IMR-90 (cell line): Measurements from ENCODE around the gene CHST10. TPM values are rescaled to one million over a fixed set of nuclear protein-coding genes. Genes with fewer than 3 reads are reported as not detected.

Experiments
- ATAC-seq: fragments of 200-7000 bp; cut with Tn5 transposase; 2 replicates; pipeline ENCODE4 v1.9.1; 2020; ENCODE audit warnings: low read depth, mild to moderate bottlenecking, moderate library complexity
- BruUV-seq: library from RNA; stranded (reverse); fragments of 400-500 nt; replicated peaks from 2 replicates; lab custom pipeline; 2021; lab: Mats Ljungman, UMichigan
- CTCF ChIA-PET: fragments of 300-600 bp; formaldehyde crosslinking; extraction: SDS; loops from one replicate; lab custom pipeline; 2021; ENCODE audit warnings: antibody characterized with exemption; lab: Yijun Ruan, JAX
- POLR2A ChIA-PET: fragments of 300-600 bp; sonication (Branson Sonifier 250); formaldehyde crosslinking; loops from one replicate; lab custom pipeline; 2022; ENCODE audit warnings: antibody characterized with exemption; ENCODE audit not compliant: unreplicated experiment; lab: Charles Lee
- DNase-seq: peaks from one replicate; pipeline ENCODE4 v3.0.0; 2013
- H2AFZ ChIP-seq: replicated peaks from 2 replicates; pipeline ENCODE3; 2013; ENCODE audit warnings: low read length, mild to moderate bottlenecking; ENCODE audit not compliant: poor library complexity
- H2AK5ac ChIP-seq: 2 replicates; pipeline ENCODE4 v1.6.1; 2013; ENCODE audit warnings: low read depth, low read length, inconsistent platforms
- H2AK9ac ChIP-seq: replicated peaks from 2 replicates; pipeline ENCODE3; 2013; ENCODE audit warnings: mild to moderate bottlenecking, low read depth, low read length, moderate library complexity; ENCODE audit not compliant: poor library complexity
- H2BK120ac ChIP-seq: 2 replicates; pipeline ENCODE4 v1.6.1; 2013; ENCODE audit warnings: low read depth, low read length, inconsistent platforms
- H2BK15ac ChIP-seq: 3 replicates; pipeline ENCODE4 v1.6.1; 2013; ENCODE audit warnings: low read depth, low read length, inconsistent platforms
- H2BK20ac ChIP-seq: 2 replicates; pipeline ENCODE4 v1.6.1; 2013; ENCODE audit warnings: low read depth, mild to moderate bottlenecking, inconsistent platforms, low read length, moderate library complexity
- H2BK5ac ChIP-seq: 2 replicates; pipeline ENCODE4 v1.6.1; 2013; ENCODE audit warnings: mild to moderate bottlenecking, low read depth, low read length, inconsistent platforms; ENCODE audit not compliant: poor library complexity, severe bottlenecking
- H3K14ac ChIP-seq: replicated peaks from 2 replicates; pipeline ENCODE4 v1.6.1; 2013; ENCODE audit warnings: low read depth, low read length, inconsistent platforms
- H3K18ac ChIP-seq: 2 replicates; pipeline ENCODE4 v1.6.1; 2013; ENCODE audit warnings: low read depth, low read length, control low read depth
- H3K23ac ChIP-seq: 2 replicates; pipeline ENCODE4 v1.6.1; 2013; ENCODE audit warnings: low read depth, low read length, inconsistent platforms
- H3K27ac ChIP-seq: 2 replicates; pipeline ENCODE4 v1.5.1; 2013; ENCODE audit warnings: mild to moderate bottlenecking, control low read depth, low read length; ENCODE audit not compliant: insufficient read depth
- H3K27me3 ChIP-seq: 2 replicates; pipeline ENCODE4 v1.6.1; 2013; ENCODE audit warnings: low read length; ENCODE audit not compliant: control insufficient read depth, insufficient read depth
- H3K36me3 ChIP-seq: 2 replicates; pipeline ENCODE4 v1.6.1; 2013; ENCODE audit warnings: low read length, mixed read lengths; ENCODE audit not compliant: control insufficient read depth, insufficient read depth
- H3K4ac ChIP-seq: 2 replicates; pipeline ENCODE4 v1.6.1; 2013; ENCODE audit warnings: low read depth, low read length, inconsistent platforms
- H3K4me1 ChIP-seq: 2 replicates; pipeline ENCODE4 v1.6.1; 2013; ENCODE audit warnings: low read length, mixed read lengths; ENCODE audit not compliant: control insufficient read depth, insufficient read depth
- H3K4me2 ChIP-seq: 2 replicates; pipeline ENCODE4 v1.6.1; 2013; ENCODE audit warnings: low read depth, mild to moderate bottlenecking, control low read depth, low read length, moderate library complexity
- H3K4me3 ChIP-seq: 2 replicates; pipeline ENCODE4 v1.5.1; 2013; ENCODE audit warnings: low read depth, mild to moderate bottlenecking, control low read depth, low read length, moderate library complexity; ENCODE audit not compliant: insufficient read depth
- H3K56ac ChIP-seq: 2 replicates; pipeline ENCODE4 v1.6.1; 2013; ENCODE audit warnings: low read length, inconsistent platforms; ENCODE audit not compliant: insufficient read depth; ENCODE audit errors: extremely low read depth
- H3K79me1 ChIP-seq, 2 experiments: 2 replicates each; pipeline ENCODE4 v1.6.1; 2013; ENCODE audit warnings: low read length in 2 of 2, inconsistent platforms in 1 of 2, low read depth in 1 of 2
- H3K9ac ChIP-seq: 2 replicates; pipeline ENCODE4 v1.6.1; 2013; ENCODE audit warnings: low read depth, low read length, control low read depth
- H3K9me1 ChIP-seq: 2 replicates; pipeline ENCODE4 v1.6.1; 2013; ENCODE audit warnings: low read length, inconsistent platforms; ENCODE audit not compliant: insufficient read depth
- H3K9me3 ChIP-seq: 2 replicates; pipeline ENCODE4 v1.6.1; 2013; ENCODE audit warnings: low read length; ENCODE audit not compliant: control insufficient read depth, insufficient read depth
- H4K20me1 ChIP-seq: 2 replicates; pipeline ENCODE4 v1.6.1; 2013; ENCODE audit warnings: low read length, inconsistent platforms; ENCODE audit not compliant: insufficient read depth
- H4K5ac ChIP-seq: 2 replicates; pipeline ENCODE4 v1.6.1; 2013; ENCODE audit warnings: mild to moderate bottlenecking, low read depth, low read length, control low read depth
- H4K8ac ChIP-seq, 2 experiments: 2 replicates each; pipeline ENCODE4 v1.6.1; 2013; ENCODE audit warnings: low read depth in 2 of 2, low read length in 2 of 2, control low read depth in 1 of 2, inconsistent platforms in 1 of 2
- H4K91ac ChIP-seq: 2 replicates; pipeline ENCODE4 v1.6.1; 2013; ENCODE audit warnings: low read depth, low read length, inconsistent platforms; ENCODE audit not compliant: insufficient read depth
- BHLHE40 ChIP-seq: fragments of 150-350 bp; IDR thresholded peaks from 2 replicates; pipeline ENCODE4 v1.6.1; 2016; ENCODE audit warnings: mild to moderate bottlenecking, low read depth, low read length
- CEBPB ChIP-seq: IDR thresholded peaks from 2 replicates; pipeline ENCODE4 v1.6.1; 2012; ENCODE audit warnings: low read depth, low read length, improper control_type of control experiment
- CHD1 ChIP-seq: IDR thresholded peaks from 2 replicates; pipeline ENCODE4 v1.6.1; 2012; ENCODE audit warnings: low read depth, low read length, improper control_type of control experiment
- MAFK ChIP-seq: IDR thresholded peaks from 2 replicates; pipeline ENCODE4 v1.6.1; 2012; ENCODE audit warnings: low read depth, low read length, improper control_type of control experiment
- MAZ ChIP-seq: IDR thresholded peaks from 2 replicates; pipeline ENCODE4 v1.6.1; 2012; ENCODE audit warnings: low read depth, mild to moderate bottlenecking, low read length, improper control_type of control experiment, moderate library complexity, borderline replicate concordance
- MXI1 ChIP-seq: IDR thresholded peaks from 2 replicates; pipeline ENCODE4 v1.6.1; 2012; ENCODE audit warnings: low read depth, mild to moderate bottlenecking, low read length, moderate library complexity, borderline replicate concordance
- NFE2L2 ChIP-seq: fragments of 150-350 bp; IDR thresholded peaks from 2 replicates; pipeline ENCODE4 v1.6.1; 2016; ENCODE audit warnings: low read depth, mild to moderate bottlenecking, low read length
- POLR2A ChIP-seq: IDR thresholded peaks from 2 replicates; pipeline ENCODE4 v1.6.1; 2012; ENCODE audit warnings: mild to moderate bottlenecking, low read depth, low read length
- RAD21 ChIP-seq: IDR thresholded peaks from 2 replicates; pipeline ENCODE4 v1.6.1; 2012; ENCODE audit warnings: low read length, improper control_type of control experiment
- RCOR1 ChIP-seq: IDR thresholded peaks from 2 replicates; pipeline ENCODE4 v1.6.1; 2012; ENCODE audit warnings: mild to moderate bottlenecking, low read length, improper control_type of control experiment; ENCODE audit not compliant: insufficient replicate concordance
- RFX5 ChIP-seq: IDR thresholded peaks from 2 replicates; pipeline ENCODE4 v1.8.0; 2012; ENCODE audit warnings: low read depth, mild to moderate bottlenecking, low read length, moderate library complexity
- SMC3 ChIP-seq: fragments of 150-350 bp; IDR thresholded peaks from 2 replicates; pipeline ENCODE4 v1.6.1; 2016; ENCODE audit warnings: low read depth, mild to moderate bottlenecking, antibody characterized with exemption, low read length, moderate library complexity
- WGBS, 2 experiments: methylation state at CpG; one replicate each; pipeline versions ENCODE4 v1.1.5 to v1.1.7; 2013; ENCODE audit warnings: missing lambda C conversion rate in 2 of 2; ENCODE audit not compliant: insufficient read length in 1 of 2; ENCODE audit errors: extremely low coverage in 2 of 2; 5-methylcytosine and 5-hydroxymethylcytosine counted together
- dilution Hi-C: fragments of 300-500 bp; cut with HindIII; formaldehyde crosslinking; loops from one replicate; pipeline ENCODE4 v1.14.3; 2018; ENCODE audit warnings: low sequenced_read_pairs; ENCODE audit not compliant: unreplicated experiment
- in situ Hi-C: fragments of 300-500 bp; cut with MboI; formaldehyde crosslinking; loops from 3 replicates; pipeline ENCODE4 v1.14.3; 2019; ENCODE audit warnings: low sequenced_read_pairs, inconsistent platforms, mixed read lengths
- intact Hi-C: fragments of 100-400 bp; cut with micrococcal nuclease; formaldehyde crosslinking; loops from 2 replicates; pipeline ENCODE4 v1.10.0; 2022
- polyA plus RNA-seq, 3 experiments: library from polyadenylated mRNA; depleted of rRNA; stranded (reverse); fragments of >200 nt; gene quantifications; 2 replicates each; pipeline ENCODE4 v1.2.3, GENCODE V29; 2012; ENCODE audit warnings: low replicate concordance in 1 of 3
- total RNA-seq: library from RNA; depleted of rRNA; stranded (reverse); fragments of >200 nt; gene quantifications from 2 replicates; pipeline ENCODE4 v1.2.3, GENCODE V29; 2012
- TF ChIP-seq, protein P1 (sequence below): fragments of 150-350 bp; IDR thresholded peaks from 2 replicates; pipeline ENCODE4 v1.6.1; 2017; ENCODE audit warnings: mild to moderate bottlenecking, antibody characterized with exemption, low read length, low read depth
- TF ChIP-seq, protein P2 (sequence below): conservative IDR thresholded peaks from 2 replicates; pipeline ENCODE4 v1.5.1; 2012; ENCODE audit warnings: mild to moderate bottlenecking, low read depth, low read length, improper control_type of control experiment
- TF ChIP-seq, protein P3 (sequence below): fragments of 150-350 bp; IDR thresholded peaks from 2 replicates; pipeline ENCODE4 v1.6.1; 2016; ENCODE audit warnings: low read depth, mild to moderate bottlenecking, low read length, moderate library complexity, borderline replicate concordance

Gene CHST10
- total and polyA plus RNA-seq, 2 of the 4 experiments (the other 2 are of a cell fraction), result 6.9 to 8.6 TPM

DNA sequence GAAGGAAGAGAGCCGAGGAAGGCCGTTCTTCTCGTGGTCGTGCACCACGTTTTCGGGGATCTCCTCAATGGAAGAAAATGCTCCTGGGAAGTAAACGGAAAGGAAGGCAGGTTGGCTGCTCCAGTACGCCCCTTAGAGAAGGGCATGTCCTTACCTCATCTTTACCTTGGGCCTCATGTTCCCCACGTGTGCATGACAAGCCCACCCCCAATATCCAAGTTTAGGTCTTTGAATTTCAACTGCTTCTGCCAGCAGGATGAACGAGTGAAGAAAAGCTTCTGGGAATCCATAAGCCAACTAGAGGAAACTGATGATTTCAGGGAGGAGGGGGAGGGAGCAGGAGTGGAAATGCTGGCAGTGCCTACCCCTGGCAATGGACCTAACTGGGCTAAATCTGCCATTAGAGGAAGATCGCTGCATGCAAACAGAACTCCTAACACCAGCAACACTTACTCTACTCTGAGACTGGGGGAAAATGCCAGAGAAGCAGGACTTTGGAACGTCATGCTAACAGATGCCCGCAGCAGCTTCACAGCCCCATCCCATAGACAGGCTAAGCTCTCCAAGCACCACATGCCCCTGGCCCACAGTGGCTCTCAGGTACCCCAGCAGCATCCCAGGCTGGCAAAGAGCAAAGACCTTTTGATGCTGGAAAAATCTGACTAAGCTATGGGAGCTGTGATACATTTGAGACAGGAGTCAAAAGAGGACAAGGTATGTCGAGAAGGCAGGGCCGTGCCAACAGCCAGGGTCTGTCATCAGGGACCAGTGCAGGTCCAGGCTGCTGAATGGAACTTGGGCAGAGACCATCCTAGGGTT lies 21.7 kb downstream of the CHST10 start:
- dilution Hi-C loops (no loop called here), in situ Hi-C loops (loop anchor here (25.0 kb wide), 2 partner anchors 683 to 858 kb away; no protein-coding TSS in a partner anchor), intact Hi-C loops (no loop called here)
- Histone ChIP-seq H3K27me3 (no peaks in the 10 kb centered on the region), H3K18ac (no peak overlapping the region), H2AFZ (no peak overlapping the region), H2BK15ac (no peak overlapping the region), H3K4ac (no peak overlapping the region), H2AK9ac (no peak overlapping the region), H3K9me3 (no peaks in the 10 kb centered on the region), H4K8ac (no peak overlapping the region), H3K9ac (no peak overlapping the region), H3K4me3 (no peak overlapping the region), H4K5ac (no peak overlapping the region), H3K27ac (no peak overlapping the region), H3K14ac (no peak overlapping the region), H4K91ac (no peak overlapping the region), H3K79me1 (no peaks in the 10 kb centered on the region), H2BK20ac (no peak overlapping the region), H3K23ac (no peak overlapping the region), H3K9me1 (no peaks in the 10 kb centered on the region), H2BK120ac (no peak overlapping the region), H2BK5ac (no peak overlapping the region), H4K20me1 (no peaks in the 10 kb centered on the region), H3K56ac (no peak overlapping the region), H3K4me1 (peaks cover 2% of the 10 kb centered on the region; the same call in 1 of the 2 replicates), H2AK5ac (no peak overlapping the region), H3K4me2 (no peak overlapping the region), H3K36me3 (peaks cover 10% of the 10 kb centered on the region)
- WGBS, 2 experiments, result no CpG with 5 or more reads among the region's 15 CpGs
- DNase-seq (no peak), ATAC-seq (no peak)
- TF ChIP-seq CHD1, result no peak
- TF ChIP-seq, protein P1, sequence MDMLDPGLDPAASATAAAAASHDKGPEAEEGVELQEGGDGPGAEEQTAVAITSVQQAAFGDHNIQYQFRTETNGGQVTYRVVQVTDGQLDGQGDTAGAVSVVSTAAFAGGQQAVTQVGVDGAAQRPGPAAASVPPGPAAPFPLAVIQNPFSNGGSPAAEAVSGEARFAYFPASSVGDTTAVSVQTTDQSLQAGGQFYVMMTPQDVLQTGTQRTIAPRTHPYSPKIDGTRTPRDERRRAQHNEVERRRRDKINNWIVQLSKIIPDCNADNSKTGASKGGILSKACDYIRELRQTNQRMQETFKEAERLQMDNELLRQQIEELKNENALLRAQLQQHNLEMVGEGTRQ, result no peak
- TF ChIP-seq MAZ, result no peak
- TF ChIP-seq, protein P2, sequence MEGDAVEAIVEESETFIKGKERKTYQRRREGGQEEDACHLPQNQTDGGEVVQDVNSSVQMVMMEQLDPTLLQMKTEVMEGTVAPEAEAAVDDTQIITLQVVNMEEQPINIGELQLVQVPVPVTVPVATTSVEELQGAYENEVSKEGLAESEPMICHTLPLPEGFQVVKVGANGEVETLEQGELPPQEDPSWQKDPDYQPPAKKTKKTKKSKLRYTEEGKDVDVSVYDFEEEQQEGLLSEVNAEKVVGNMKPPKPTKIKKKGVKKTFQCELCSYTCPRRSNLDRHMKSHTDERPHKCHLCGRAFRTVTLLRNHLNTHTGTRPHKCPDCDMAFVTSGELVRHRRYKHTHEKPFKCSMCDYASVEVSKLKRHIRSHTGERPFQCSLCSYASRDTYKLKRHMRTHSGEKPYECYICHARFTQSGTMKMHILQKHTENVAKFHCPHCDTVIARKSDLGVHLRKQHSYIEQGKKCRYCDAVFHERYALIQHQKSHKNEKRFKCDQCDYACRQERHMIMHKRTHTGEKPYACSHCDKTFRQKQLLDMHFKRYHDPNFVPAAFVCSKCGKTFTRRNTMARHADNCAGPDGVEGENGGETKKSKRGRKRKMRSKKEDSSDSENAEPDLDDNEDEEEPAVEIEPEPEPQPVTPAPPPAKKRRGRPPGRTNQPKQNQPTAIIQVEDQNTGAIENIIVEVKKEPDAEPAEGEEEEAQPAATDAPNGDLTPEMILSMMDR, result no peak
- TF ChIP-seq RFX5, result no peak
- TF ChIP-seq, protein P3, sequence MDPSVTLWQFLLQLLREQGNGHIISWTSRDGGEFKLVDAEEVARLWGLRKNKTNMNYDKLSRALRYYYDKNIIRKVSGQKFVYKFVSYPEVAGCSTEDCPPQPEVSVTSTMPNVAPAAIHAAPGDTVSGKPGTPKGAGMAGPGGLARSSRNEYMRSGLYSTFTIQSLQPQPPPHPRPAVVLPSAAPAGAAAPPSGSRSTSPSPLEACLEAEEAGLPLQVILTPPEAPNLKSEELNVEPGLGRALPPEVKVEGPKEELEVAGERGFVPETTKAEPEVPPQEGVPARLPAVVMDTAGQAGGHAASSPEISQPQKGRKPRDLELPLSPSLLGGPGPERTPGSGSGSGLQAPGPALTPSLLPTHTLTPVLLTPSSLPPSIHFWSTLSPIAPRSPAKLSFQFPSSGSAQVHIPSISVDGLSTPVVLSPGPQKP, result no peak
- TF ChIP-seq CEBPB, result no peak
- TF ChIP-seq POLR2A, result no peak
- TF ChIP-seq MAFK, result no peak
- TF ChIP-seq RCOR1, result no peak
- TF ChIP-seq RAD21, result no peak
- TF ChIP-seq BHLHE40, result no peak
- no peak for TF ChIP-seq SMC3
- TF ChIP-seq MXI1, result no peak
- no peak for TF ChIP-seq NFE2L2
- no TSS peak for BruUV-seq
- ChIA-PET POLR2A (no interaction called here), CTCF (interaction anchor here (1.0 kb wide), 1 partner anchor 15 kb away, joined by 3 read pairs; no protein-coding TSS in a partner anchor)
